ENCODE data around the gene CALU. TPM values are rescaled to one million over a fixed set of nuclear protein-coding genes. Genes with fewer than 3 reads are reported as not detected.

The CALU gene
- total and polyA plus RNA-seq, 4 experiments from 2014 or later: 18.4 to 24.2 (median 22.0) TPM

GRCh38 chr7:128725531-128725930 is 13.6 kb upstream of the CALU start:
- no peaks in the 10 kb centered on the region for H3K36me3 ChIP-seq (ENCODE audit: insufficient read depth, low read length)
- intact Hi-C loops (cut with micrococcal nuclease): no loop called here
- no peaks in the 10 kb centered on the region for H3K9me3 Mint-ChIP-seq
- H3K4me3 Mint-ChIP-seq: no peak overlapping the region
- H3K4me3 ChIP-seq (ENCODE audit: low read length in 2 of 2): no peak overlapping the region
- no peak overlapping the region for H3K27ac ChIP-seq (ENCODE audit: low read depth, low read length)
- POLR2A ChIA-PET (ENCODE audit: partially characterized antibody): no interaction called here
- CTCF ChIA-PET (ENCODE audit: partially characterized antibody): interaction anchor here (1.0 to 1.8 kb wide), 2 partner anchors 13 to 15 kb away, joined by 4 to 5 read pairs; partner anchors contain the start of gene CALU
- DNase-seq: no peak
- no peaks in the 10 kb centered on the region for H3K36me3 Mint-ChIP-seq
- H3K27me3 Mint-ChIP-seq: peaks cover 2 to 12% of the 10 kb centered on the region in 2 donors
- no peaks in the 10 kb centered on the region for H3K27me3 ChIP-seq (ENCODE audit: insufficient read depth, low read length)
- H3K27ac Mint-ChIP-seq: no peak overlapping the region
- no peaks in the 10 kb centered on the region for H3K4me1 ChIP-seq (ENCODE audit: insufficient read depth, low read length)
- H3K4me1 Mint-ChIP-seq: no peaks in the 10 kb centered on the region
- H3K9me3 ChIP-seq (ENCODE audit: control insufficient read depth in 1 of 2, low read length in 2 of 2): no peaks in the 10 kb centered on the region

- ChIA-PET POLR2A (ENCODE audit: partially characterized antibody) (no interaction called here), CTCF (ENCODE audit: partially characterized antibody) (interaction anchor here (1.8 kb wide), 1 partner anchor 12 kb away, joined by 5 read pairs; the partner anchor contains the start of gene CALU)
- H3K27ac Mint-ChIP-seq: no peak overlapping the region
Observed at GRCh38 chr7:128726059-128726736, 13.0 kb upstream of the CALU start.

GRCh38 chr7:128726737-128727072 is 12.5 kb upstream of the CALU start:
- Histone ChIP-seq H3K9me3 (ENCODE audit: control insufficient read depth in 1 of 2, low read length in 2 of 2) (no peaks in the 10 kb centered on the region), H3K4me3 (ENCODE audit: low read length in 2 of 2) (no peak overlapping the region), H3K27ac (ENCODE audit: low read depth, low read length) (no peak overlapping the region), H3K4me1 (ENCODE audit: insufficient read depth, low read length) (no peaks in the 10 kb centered on the region), H3K36me3 (ENCODE audit: insufficient read depth, low read length) (no peaks in the 10 kb centered on the region), H3K27me3 (ENCODE audit: insufficient read depth, low read length) (no peaks in the 10 kb centered on the region)
- no peak overlapping the region for H3K4me3 Mint-ChIP-seq
- intact Hi-C loops (cut with micrococcal nuclease): no loop called here
- no peaks in the 10 kb centered on the region for H3K4me1 Mint-ChIP-seq
- H3K27me3 Mint-ChIP-seq: peaks cover 2 to 16% of the 10 kb centered on the region in 2 donors
- no peak for DNase-seq
- H3K9me3 Mint-ChIP-seq: no peaks in the 10 kb centered on the region
- H3K27ac Mint-ChIP-seq: no peak overlapping the region
- no peaks in the 10 kb centered on the region for H3K36me3 Mint-ChIP-seq
- ChIA-PET POLR2A (ENCODE audit: partially characterized antibody) (no interaction called here), CTCF (ENCODE audit: partially characterized antibody) (interaction anchor here (1.8 kb wide), 1 partner anchor 12 kb away, joined by 5 read pairs; the partner anchor contains the start of gene CALU)

More at GRCh38 chr7:128726059-128726736, 13.0 kb upstream of the CALU start:
- Mint-ChIP-seq H3K27me3 (peaks cover 2 to 14% of the 10 kb centered on the region in 2 donors), H3K4me1 (no peaks in the 10 kb centered on the region), H3K9me3 (no peaks in the 10 kb centered on the region), H3K36me3 (no peaks in the 10 kb centered on the region), H3K4me3 (no peak overlapping the region)
- no peaks in the 10 kb centered on the region for H3K27me3 ChIP-seq (ENCODE audit: insufficient read depth, low read length)
- no peaks in the 10 kb centered on the region for H3K4me1 ChIP-seq (ENCODE audit: insufficient read depth, low read length)
- H3K4me3 ChIP-seq (ENCODE audit: low read length in 2 of 2): no peak overlapping the region
- intact Hi-C loops (cut with micrococcal nuclease): no loop called here
- no peak overlapping the region for H3K27ac ChIP-seq (ENCODE audit: low read depth, low read length)
- H3K36me3 ChIP-seq (ENCODE audit: insufficient read depth, low read length): no peaks in the 10 kb centered on the region
- DNase-seq: no peak
- H3K9me3 ChIP-seq (ENCODE audit: control insufficient read depth in 1 of 2, low read length in 2 of 2): no peaks in the 10 kb centered on the region

- Histone ChIP-seq H3K9me3 (ENCODE audit: control insufficient read depth in 1 of 2, low read length in 2 of 2) (no peaks in the 10 kb centered on the region), H3K36me3 (ENCODE audit: insufficient read depth, low read length) (no peaks in the 10 kb centered on the region), H3K4me1 (ENCODE audit: insufficient read depth, low read length) (no peaks in the 10 kb centered on the region), H3K27ac (ENCODE audit: low read depth, low read length) (no peak overlapping the region), H3K27me3 (ENCODE audit: insufficient read depth, low read length) (no peaks in the 10 kb centered on the region), H3K4me3 (ENCODE audit: low read length in 2 of 2) (no peak overlapping the region)
- DNase-seq: no peak
- H3K9me3 Mint-ChIP-seq: no peaks in the 10 kb centered on the region
- H3K27ac Mint-ChIP-seq: no peak overlapping the region
- CTCF ChIA-PET (ENCODE audit: partially characterized antibody): interaction anchor here (1.8 kb wide), 1 partner anchor 11 kb away, joined by 5 read pairs; the partner anchor contains the start of gene CALU
- peaks cover 5 to 19% of the 10 kb centered on the region in 2 donors for H3K27me3 Mint-ChIP-seq
- intact Hi-C loops (cut with micrococcal nuclease): no loop called here
- POLR2A ChIA-PET (ENCODE audit: partially characterized antibody): no interaction called here
- no peaks in the 10 kb centered on the region for H3K4me1 Mint-ChIP-seq
- H3K4me3 Mint-ChIP-seq: no peak overlapping the region
- H3K36me3 Mint-ChIP-seq: no peaks in the 10 kb centered on the region
Observed at GRCh38 chr7:128727239-128727638, 11.9 kb upstream of the CALU start.

- Mint-ChIP-seq H3K4me1 (no peaks in the 10 kb centered on the region), H3K36me3 (no peaks in the 10 kb centered on the region), H3K9me3 (no peaks in the 10 kb centered on the region), H3K27me3 (peaks cover 5 to 19% of the 10 kb centered on the region in 2 donors), H3K27ac (no peak overlapping the region), H3K4me3 (no peak overlapping the region)
- ChIA-PET POLR2A (ENCODE audit: partially characterized antibody) (interaction anchor here (0.7 kb wide), 1 partner anchor 10 kb away, joined by 3 read pairs; no protein-coding TSS in a partner anchor), CTCF (ENCODE audit: partially characterized antibody) (no interaction called here)
- Histone ChIP-seq H3K27ac (ENCODE audit: low read depth, low read length) (no peak overlapping the region), H3K4me1 (ENCODE audit: insufficient read depth, low read length) (no peaks in the 10 kb centered on the region), H3K9me3 (ENCODE audit: control insufficient read depth in 1 of 2, low read length in 2 of 2) (no peaks in the 10 kb centered on the region), H3K4me3 (ENCODE audit: low read length in 2 of 2) (no peak overlapping the region), H3K36me3 (ENCODE audit: insufficient read depth, low read length) (no peaks in the 10 kb centered on the region), H3K27me3 (ENCODE audit: insufficient read depth, low read length) (peaks cover 5% of the 10 kb centered on the region)
- intact Hi-C loops (cut with micrococcal nuclease): no loop called here
- DNase-seq: no peak
Observed at GRCh38 chr7:128728598-128728997, 10.6 kb upstream of the CALU start.

GRCh38 chr7:128729494-128729893 is 9.7 kb upstream of the CALU start:
- no peaks in the 10 kb centered on the region for H3K4me1 Mint-ChIP-seq
- DNase-seq: no peak
- no peak overlapping the region for H3K4me3 ChIP-seq (ENCODE audit: low read length in 2 of 2)
- no peaks in the 10 kb centered on the region for H3K36me3 ChIP-seq (ENCODE audit: insufficient read depth, low read length)
- ChIA-PET CTCF (ENCODE audit: partially characterized antibody) (no interaction called here), POLR2A (ENCODE audit: partially characterized antibody) (no interaction called here)
- no peaks in the 10 kb centered on the region for H3K9me3 ChIP-seq (ENCODE audit: control insufficient read depth in 1 of 2, low read length in 2 of 2)
- H3K27ac Mint-ChIP-seq: no peak overlapping the region
- peaks cover 5 to 17% of the 10 kb centered on the region in 2 donors for H3K27me3 Mint-ChIP-seq
- no peaks in the 10 kb centered on the region for H3K4me1 ChIP-seq (ENCODE audit: insufficient read depth, low read length)
- peaks cover 5% of the 10 kb centered on the region for H3K27me3 ChIP-seq (ENCODE audit: insufficient read depth, low read length)
- H3K27ac ChIP-seq (ENCODE audit: low read depth, low read length): no peak overlapping the region
- H3K36me3 Mint-ChIP-seq: no peaks in the 10 kb centered on the region
- intact Hi-C loops (cut with micrococcal nuclease): no loop called here
- no peaks in the 10 kb centered on the region for H3K9me3 Mint-ChIP-seq
- no peak overlapping the region for H3K4me3 Mint-ChIP-seq

GRCh38 chr7:128731184-128731583 is 8.0 kb upstream of the CALU start:
- no peak for DNase-seq
- intact Hi-C loops (cut with micrococcal nuclease): loop anchor here (10.0 kb wide), 1 partner anchor 276 kb away; the partner anchor contains the start of gene HILPDA

More at GRCh38 chr7:128731184-128731583, 8.0 kb upstream of the CALU start:
- ChIA-PET CTCF (ENCODE audit: partially characterized antibody) (no interaction called here), POLR2A (ENCODE audit: partially characterized antibody) (no interaction called here)
- no peak overlapping the region for H3K4me3 ChIP-seq (ENCODE audit: low read length in 2 of 2)
- H3K27me3 Mint-ChIP-seq: peaks cover 5 to 10% of the 10 kb centered on the region in 2 donors
- peaks cover 5% of the 10 kb centered on the region for H3K27me3 ChIP-seq (ENCODE audit: insufficient read depth, low read length)
- H3K36me3 Mint-ChIP-seq: no peaks in the 10 kb centered on the region
- no peak overlapping the region for H3K4me3 Mint-ChIP-seq
- H3K4me1 ChIP-seq (ENCODE audit: insufficient read depth, low read length): no peaks in the 10 kb centered on the region
- H3K36me3 ChIP-seq (ENCODE audit: insufficient read depth, low read length): no peaks in the 10 kb centered on the region
- no peaks in the 10 kb centered on the region for H3K9me3 Mint-ChIP-seq
- no peaks in the 10 kb centered on the region for H3K9me3 ChIP-seq (ENCODE audit: control insufficient read depth in 1 of 2, low read length in 2 of 2)
- H3K27ac Mint-ChIP-seq: no peak overlapping the region
- H3K4me1 Mint-ChIP-seq: no peaks in the 10 kb centered on the region
- H3K27ac ChIP-seq (ENCODE audit: low read depth, low read length): no peak overlapping the region

All from CD4-positive, alpha-beta memory T cell (primary cell).